ENCODE results near the gene DHRS3.
A peak's percentile ranks its signal among the peaks of the same experiment; 100 is the strongest.

DHRS3 gene

GRCh38 chr1:12640237-12640957, 22.4 kb upstream of the DHRS3 start:
- DNase-seq (ENCODE audit: low read depth in 2 of 2) = no peak

- no peak for DNase-seq (ENCODE audit: low read depth in 2 of 2)
Measured at GRCh38 chr1:12637693-12638092, 19.7 kb upstream of the DHRS3 start.

- DNase-seq (ENCODE audit: low read depth in 2 of 2) = no peak
Measured at GRCh38 chr1:12636098-12636950, 18.3 kb upstream of the DHRS3 start.

GRCh38 chr1:12634696-12635202, 16.7 kb upstream of the DHRS3 start:
- no peak for DNase-seq (ENCODE audit: low read depth in 2 of 2)

- DNase-seq (ENCODE audit: low read depth in 2 of 2) = no peak
Measured at GRCh38 chr1:12634156-12634555, 16.1 kb upstream of the DHRS3 start.

- DNase-seq (ENCODE audit: low read depth in 2 of 2) = no peak
Measured at GRCh38 chr1:12631571-12631970, 13.6 kb upstream of the DHRS3 start.

GRCh38 chr1:12630946-12631530, 13.0 kb upstream of the DHRS3 start:
- no peak for DNase-seq (ENCODE audit: low read depth in 2 of 2)

- DNase-seq (ENCODE audit: low read depth in 2 of 2) = no peak
Measured at GRCh38 chr1:12629985-12630760, 12.2 kb upstream of the DHRS3 start.

- DNase-seq (ENCODE audit: low read depth in 2 of 2) = no peak
Measured at GRCh38 chr1:12629511-12629956, 11.5 kb upstream of the DHRS3 start.

GRCh38 chr1:12627296-12627695, 9.3 kb upstream of the DHRS3 start:
- no peak for DNase-seq (ENCODE audit: low read depth in 2 of 2)

GRCh38 chr1:12626888-12627287, 8.9 kb upstream of the DHRS3 start:
- no peak for DNase-seq (ENCODE audit: low read depth in 2 of 2)

GRCh38 chr1:12625276-12625675, 7.3 kb upstream of the DHRS3 start:
- no peak for DNase-seq (ENCODE audit: low read depth in 2 of 2)

- DNase-seq (ENCODE audit: low read depth in 2 of 2) = no peak
Measured at GRCh38 chr1:12622506-12622905, 4.5 kb upstream of the DHRS3 start.

GRCh38 chr1:12621346-12622335, 3.6 kb upstream of the DHRS3 start:
- no peak for DNase-seq (ENCODE audit: low read depth in 2 of 2)

GRCh38 chr1:12620931-12621330, 2.9 kb upstream of the DHRS3 start:
- no peak for DNase-seq (ENCODE audit: low read depth in 2 of 2)

- DNase-seq (ENCODE audit: low read depth in 2 of 2) = no peak
Measured at GRCh38 chr1:12620488-12620865, 2.5 kb upstream of the DHRS3 start.

- peak in 1 of 2 donors; percentile 46 for DNase-seq (ENCODE audit: low read depth in 2 of 2)
Measured at GRCh38 chr1:12619792-12620487, 1.9 kb upstream of the DHRS3 start.

GRCh38 chr1:12618965-12619791, 1.2 kb upstream of the DHRS3 start:
- peak in 1 of 2 donors; percentile 30 for DNase-seq (ENCODE audit: low read depth in 2 of 2)

- no peak for DNase-seq (ENCODE audit: low read depth in 2 of 2)
Measured at GRCh38 chr1:12618661-12618964, 603 bp upstream of the DHRS3 start.

Data from stimulated activated CD8-positive, alpha-beta memory T cell treated with anti-CD3 and anti-CD28 coated beads, Interleukin-15, amount 100 ng/mL, for 4 hours (primary cell).